H1 (cell line): ENCODE data around the gene GH1.
"Not testable (repeated sequence)": the region's sequence is repeated elsewhere in the genome, so short reads cannot be mapped to it uniquely, and the experiment has no call there.

ENCODE experiments used
- CHD1 ChIP-seq: IDR thresholded peaks from 2 replicates; pipeline ENCODE4 v1.6.1; 2012; ENCODE audit warnings: low read depth, low read length, improper control_type of control experiment
- EZH2 ChIP-seq: fragments of 200-600 bp; sonication (generic); IDR thresholded peaks from 2 replicates; pipeline ENCODE4 v1.7.1; 2012; ENCODE audit warnings: low read depth, mild to moderate bottlenecking, moderate library complexity, low read length, inconsistent platforms; ENCODE audit not compliant: severe bottlenecking

DNA sequence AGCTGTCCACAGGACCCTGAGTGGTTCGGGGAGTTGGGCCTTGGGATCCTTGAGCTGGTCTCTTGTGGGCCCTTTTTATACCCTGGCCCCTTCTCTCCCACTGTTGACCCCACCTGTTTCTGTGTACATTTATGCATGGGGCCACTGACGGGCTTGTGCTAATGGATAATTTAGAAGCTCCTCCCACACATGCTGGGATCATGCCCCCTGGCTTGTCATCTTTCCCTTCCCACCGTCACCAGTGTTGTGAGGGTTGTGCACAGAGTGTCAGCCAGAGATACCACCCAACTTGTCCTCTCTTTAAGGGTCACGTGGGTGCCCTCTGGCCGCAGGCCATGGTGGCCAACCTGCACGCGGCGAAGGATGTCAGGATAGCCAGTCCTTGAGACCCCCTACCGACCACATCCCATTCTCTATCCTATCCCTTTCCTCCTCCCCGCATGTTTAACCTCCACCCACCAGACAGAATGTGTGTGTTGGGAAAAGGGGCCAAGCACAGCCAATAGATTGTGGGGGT, at the start of gene GH1:
- TF ChIP-seq CHD1, EZH2: not testable (repeated sequence)
